Calu3 (cell line): ENCODE data around the gene KMO. TPM values are rescaled to one million over a fixed set of nuclear protein-coding genes. Genes with fewer than 3 reads are reported as not detected.

Experiments
- BruUV-seq: library from RNA; stranded (reverse); fragments of 400-500 nt; replicated peaks from 2 replicates; lab custom pipeline; 2021; lab: Mats Ljungman, UMichigan
- CTCF ChIA-PET: fragments of 300-600 bp; sonication (Branson Sonifier 250); formaldehyde crosslinking; loops from one replicate; lab custom pipeline; 2022; ENCODE audit warnings: antibody characterized with exemption; lab: Charles Lee
- DNase-seq: peaks from one replicate; pipeline ENCODE4 v3.0.0; 2022
- H3K27ac Mint-ChIP-seq: one replicate; pipeline ENCODE4 v1.8.0; 2022; ENCODE audit warnings: mixed read lengths; ENCODE audit not compliant: unreplicated experiment
- H3K27me3 Mint-ChIP-seq: one replicate; pipeline ENCODE4 v1.8.0; 2022; ENCODE audit warnings: mixed read lengths; ENCODE audit not compliant: unreplicated experiment
- H3K36me3 Mint-ChIP-seq: one replicate; pipeline ENCODE4 v1.8.0; 2022; ENCODE audit warnings: mild to moderate bottlenecking, moderate library complexity, mixed read lengths; ENCODE audit not compliant: insufficient read depth, unreplicated experiment
- H3K4me1 Mint-ChIP-seq: one replicate; pipeline ENCODE4 v1.8.0; 2022; ENCODE audit warnings: mild to moderate bottlenecking, low read depth, mixed read lengths; ENCODE audit not compliant: unreplicated experiment
- H3K4me3 Mint-ChIP-seq: one replicate; pipeline ENCODE4 v1.8.0; 2022; ENCODE audit warnings: mild to moderate bottlenecking, low read depth, moderate library complexity, mixed read lengths; ENCODE audit not compliant: unreplicated experiment
- H3K9me3 Mint-ChIP-seq: one replicate; pipeline ENCODE4 v1.8.0; 2022; ENCODE audit warnings: low read depth, mixed read lengths; ENCODE audit not compliant: unreplicated experiment
- intact Hi-C: fragments of 100-400 bp; cut with micrococcal nuclease; formaldehyde crosslinking; loops from one replicate; pipeline ENCODE4 v1.10.0; 2022; ENCODE audit not compliant: unreplicated experiment
- total RNA-seq: library from RNA; stranded (reverse); gene quantifications from 2 replicates; pipeline ENCODE4 v1.2.3, GENCODE V29; 2022
- TF ChIP-seq, protein P1 (sequence below): fragments of 200-600 bp; IDR thresholded peaks from one replicate; pipeline ENCODE4 v1.8.0; 2022; ENCODE audit warnings: antibody characterized with exemption; ENCODE audit not compliant: unreplicated experiment

KMO gene
- total RNA-seq, 1 experiment from 2014 or later = 0.85 TPM

DNA sequence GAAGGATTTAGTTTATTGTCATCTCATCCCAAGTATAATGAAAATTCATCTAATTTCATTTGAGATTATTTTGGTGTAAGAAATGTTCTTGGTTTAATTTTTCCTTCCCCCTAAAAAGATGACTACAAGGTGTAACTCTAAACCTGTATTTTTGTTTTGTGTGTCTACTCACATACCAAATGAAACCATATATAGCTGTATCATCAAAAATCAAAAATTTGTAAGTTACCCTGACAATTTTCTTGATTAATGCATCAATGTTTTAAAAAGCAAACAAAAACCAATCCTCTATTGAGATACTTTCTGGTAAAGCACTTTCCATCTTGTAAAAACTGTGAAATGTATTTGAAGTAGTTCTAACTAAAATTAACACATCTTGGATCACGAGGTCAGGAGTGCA is 43.4 kb upstream of the KMO start:
- Mint-ChIP-seq H3K27ac (no peak overlapping the region), H3K4me1 (peaks cover 18% of the 10 kb centered on the region), H3K36me3 (peaks cover 5% of the 10 kb centered on the region), H3K4me3 (no peak overlapping the region), H3K27me3 (no peaks in the 10 kb centered on the region), H3K9me3 (no peaks in the 10 kb centered on the region)
- DNase-seq = no peak
- TF ChIP-seq, protein P1, sequence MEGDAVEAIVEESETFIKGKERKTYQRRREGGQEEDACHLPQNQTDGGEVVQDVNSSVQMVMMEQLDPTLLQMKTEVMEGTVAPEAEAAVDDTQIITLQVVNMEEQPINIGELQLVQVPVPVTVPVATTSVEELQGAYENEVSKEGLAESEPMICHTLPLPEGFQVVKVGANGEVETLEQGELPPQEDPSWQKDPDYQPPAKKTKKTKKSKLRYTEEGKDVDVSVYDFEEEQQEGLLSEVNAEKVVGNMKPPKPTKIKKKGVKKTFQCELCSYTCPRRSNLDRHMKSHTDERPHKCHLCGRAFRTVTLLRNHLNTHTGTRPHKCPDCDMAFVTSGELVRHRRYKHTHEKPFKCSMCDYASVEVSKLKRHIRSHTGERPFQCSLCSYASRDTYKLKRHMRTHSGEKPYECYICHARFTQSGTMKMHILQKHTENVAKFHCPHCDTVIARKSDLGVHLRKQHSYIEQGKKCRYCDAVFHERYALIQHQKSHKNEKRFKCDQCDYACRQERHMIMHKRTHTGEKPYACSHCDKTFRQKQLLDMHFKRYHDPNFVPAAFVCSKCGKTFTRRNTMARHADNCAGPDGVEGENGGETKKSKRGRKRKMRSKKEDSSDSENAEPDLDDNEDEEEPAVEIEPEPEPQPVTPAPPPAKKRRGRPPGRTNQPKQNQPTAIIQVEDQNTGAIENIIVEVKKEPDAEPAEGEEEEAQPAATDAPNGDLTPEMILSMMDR = no peak
- intact Hi-C loops = loop anchor here (5.0 kb wide), 2 partner anchors 176 to 756 kb away; no protein-coding TSS in a partner anchor
- CTCF ChIA-PET = interaction anchor here (1.2 kb wide), 1 partner anchor 30 kb away, joined by 3 read pairs; no protein-coding TSS in a partner anchor
- BruUV-seq = no TSS peak

DNA sequence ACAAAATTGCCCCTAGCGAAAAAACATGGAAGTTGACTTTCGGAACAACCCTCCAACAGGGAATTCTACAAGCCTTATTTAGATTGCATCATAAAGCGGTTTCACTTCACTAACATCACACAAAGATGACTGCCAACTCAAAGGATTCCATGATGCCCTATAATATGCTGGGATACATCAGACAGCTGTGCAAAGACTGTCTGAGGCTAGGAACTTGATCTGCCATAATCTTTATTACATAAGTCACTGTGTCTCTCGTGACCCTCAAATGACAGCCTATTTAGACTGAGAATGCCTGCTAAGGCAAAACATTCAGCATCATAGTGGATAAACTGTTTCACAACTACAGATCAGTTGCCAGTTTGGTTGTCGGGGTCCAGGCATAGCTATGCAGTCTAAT is 36.4 kb upstream of the KMO start:
- CTCF ChIA-PET = no interaction called here
- intact Hi-C loops = no loop called here
- DNase-seq = no peak
- Mint-ChIP-seq H3K4me3 (no peak overlapping the region), H3K9me3 (no peaks in the 10 kb centered on the region), H3K27me3 (no peaks in the 10 kb centered on the region), H3K27ac (no peak overlapping the region), H3K36me3 (peaks cover 20% of the 10 kb centered on the region), H3K4me1 (no peaks in the 10 kb centered on the region)
- TF ChIP-seq, protein P1 = no peak
- BruUV-seq = no TSS peak

DNA sequence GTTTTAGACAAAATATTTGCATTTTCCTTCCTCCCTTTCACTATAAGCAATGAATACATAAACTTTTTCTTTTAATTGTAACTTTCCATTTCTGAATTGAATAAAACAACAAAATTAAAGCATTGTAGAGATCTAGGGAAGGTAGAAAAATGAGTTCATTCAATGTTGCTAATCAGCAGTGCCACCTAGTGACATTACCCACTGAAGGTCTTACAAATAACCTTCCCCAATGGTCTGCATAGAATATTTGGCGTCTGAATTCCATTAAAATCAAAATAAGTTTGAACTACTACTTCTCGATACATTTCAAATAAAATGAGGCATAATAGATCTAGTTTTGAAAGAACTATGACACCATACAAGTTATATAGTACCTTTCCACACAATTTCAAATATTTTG is 32.3 kb upstream of the KMO start:
- no peaks in the 10 kb centered on the region for H3K4me1 Mint-ChIP-seq
- DNase-seq = peak; percentile 28
- intact Hi-C loops = loop anchor here (1.0 to 5.0 kb wide), 3 partner anchors 533 to 768 kb away; no protein-coding TSS in a partner anchor
- H3K36me3 Mint-ChIP-seq = peaks cover 28% of the 10 kb centered on the region
- TF ChIP-seq, protein P1 = no peak
- H3K9me3 Mint-ChIP-seq = no peaks in the 10 kb centered on the region
- no peak overlapping the region for H3K27ac Mint-ChIP-seq
- no TSS peak for BruUV-seq
- H3K27me3 Mint-ChIP-seq = no peaks in the 10 kb centered on the region
- H3K4me3 Mint-ChIP-seq = no peak overlapping the region
- CTCF ChIA-PET = no interaction called here

DNA sequence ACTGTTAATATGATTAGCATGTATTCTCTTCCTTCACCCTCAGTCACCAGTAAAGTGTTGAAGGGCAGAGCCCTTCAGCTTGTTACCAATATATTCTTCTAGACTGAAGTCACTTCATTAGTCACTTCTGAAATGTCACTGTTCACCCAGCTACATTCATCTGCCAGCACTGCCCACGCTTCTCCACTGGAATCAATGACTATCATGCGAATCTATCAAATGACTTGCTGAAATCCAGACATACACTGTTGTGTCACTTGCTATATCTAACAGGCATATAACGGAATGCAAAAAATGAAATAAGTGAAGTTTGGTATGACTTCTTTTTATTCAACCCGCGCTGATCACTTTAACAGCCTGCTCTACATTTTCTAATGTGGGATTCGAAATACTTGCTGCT is 28.7 kb upstream of the KMO start:
- peaks cover 25% of the 10 kb centered on the region for H3K36me3 Mint-ChIP-seq
- H3K27ac Mint-ChIP-seq = no peak overlapping the region
- H3K4me1 Mint-ChIP-seq = no peaks in the 10 kb centered on the region
- CTCF ChIA-PET = no interaction called here
- TF ChIP-seq, protein P1 = no peak
- H3K4me3 Mint-ChIP-seq = no peak overlapping the region
- BruUV-seq = no TSS peak
- no peaks in the 10 kb centered on the region for H3K9me3 Mint-ChIP-seq
- DNase-seq = no peak
- no peaks in the 10 kb centered on the region for H3K27me3 Mint-ChIP-seq
- intact Hi-C loops = loop anchor here (5.0 kb wide), 2 partner anchors 536 to 771 kb away; no protein-coding TSS in a partner anchor
